Measurements from ENCODE around the gene TRPM3.

Gene TRPM3

GRCh38 chr9:70576116-70576515, 545.3 kb downstream of the TRPM3 start:
- no peak for TF ChIP-seq CTCF (conservative IDR thresholded peaks at IDR 0.05; ENCODE audit: low read depth, low read length)
- H3K27me3 ChIP-seq (ENCODE audit: insufficient read depth, low read depth): no peaks in the 10 kb centered on the region

GRCh38 chr9:70574151-70574837, 547.1 kb downstream of the TRPM3 start:
- Histone ChIP-seq H3K4me2 (no peak overlapping the region), H2AFZ (ENCODE audit: low read depth) (no peak overlapping the region), H4K20me1 (ENCODE audit: insufficient read depth) (no peaks in the 10 kb centered on the region), H3K79me2 (ENCODE audit: insufficient read depth, low read depth) (no peaks in the 10 kb centered on the region), H3K27me3 (ENCODE audit: insufficient read depth, low read depth) (no peaks in the 10 kb centered on the region), H3K4me3 (IDR thresholded peaks at IDR 0.05; ENCODE audit: insufficient read depth, low read depth, low read length) (no peak overlapping the region), H3K4me1 (ENCODE audit: low read depth, poor library complexity, severe bottlenecking) (no peaks in the 10 kb centered on the region), H3K27ac (no peak overlapping the region), H3K9ac (no peak overlapping the region), H3K36me3 (ENCODE audit: insufficient read depth) (no peaks in the 10 kb centered on the region)
- no peak for TF ChIP-seq CTCF (conservative IDR thresholded peaks at IDR 0.05; ENCODE audit: low read depth, low read length)

More at GRCh38 chr9:70576116-70576515, 545.3 kb downstream of the TRPM3 start:
- no peak overlapping the region for H3K27ac ChIP-seq
- H2AFZ ChIP-seq (ENCODE audit: low read depth): no peak overlapping the region
- no peaks in the 10 kb centered on the region for H3K4me1 ChIP-seq (ENCODE audit: low read depth, poor library complexity, severe bottlenecking)
- no peak overlapping the region for H3K9ac ChIP-seq
- no peak overlapping the region for H3K4me2 ChIP-seq
- no peaks in the 10 kb centered on the region for H3K36me3 ChIP-seq (ENCODE audit: insufficient read depth)
- H3K79me2 ChIP-seq (ENCODE audit: insufficient read depth, low read depth): no peaks in the 10 kb centered on the region
- no peaks in the 10 kb centered on the region for H4K20me1 ChIP-seq (ENCODE audit: insufficient read depth)
- no peak overlapping the region for H3K4me3 ChIP-seq (IDR thresholded peaks at IDR 0.05; ENCODE audit: insufficient read depth, low read depth, low read length)

GRCh38 chr9:70573308-70573707, 548.1 kb downstream of the TRPM3 start:
- Histone ChIP-seq H3K79me2 (ENCODE audit: insufficient read depth, low read depth) (no peaks in the 10 kb centered on the region), H3K4me2 (no peak overlapping the region), H3K4me3 (IDR thresholded peaks at IDR 0.05; ENCODE audit: insufficient read depth, low read depth, low read length) (no peak overlapping the region), H3K9ac (no peak overlapping the region), H4K20me1 (ENCODE audit: insufficient read depth) (no peaks in the 10 kb centered on the region), H2AFZ (ENCODE audit: low read depth) (no peak overlapping the region), H3K36me3 (ENCODE audit: insufficient read depth) (no peaks in the 10 kb centered on the region), H3K4me1 (ENCODE audit: low read depth, poor library complexity, severe bottlenecking) (no peaks in the 10 kb centered on the region), H3K27me3 (ENCODE audit: insufficient read depth, low read depth) (no peaks in the 10 kb centered on the region), H3K27ac (no peak overlapping the region)
- TF ChIP-seq CTCF (conservative IDR thresholded peaks at IDR 0.05; ENCODE audit: low read depth, low read length): no peak

GRCh38 chr9:70571258-70571657, 550.2 kb downstream of the TRPM3 start:
- Histone ChIP-seq H3K9ac (no peak overlapping the region), H3K36me3 (ENCODE audit: insufficient read depth) (no peaks in the 10 kb centered on the region), H3K79me2 (ENCODE audit: insufficient read depth, low read depth) (no peaks in the 10 kb centered on the region), H3K27me3 (ENCODE audit: insufficient read depth, low read depth) (no peaks in the 10 kb centered on the region), H3K4me3 (IDR thresholded peaks at IDR 0.05; ENCODE audit: insufficient read depth, low read depth, low read length) (no peak overlapping the region), H4K20me1 (ENCODE audit: insufficient read depth) (no peaks in the 10 kb centered on the region), H3K4me2 (no peak overlapping the region), H3K4me1 (ENCODE audit: low read depth, poor library complexity, severe bottlenecking) (no peaks in the 10 kb centered on the region), H3K27ac (no peak overlapping the region), H2AFZ (ENCODE audit: low read depth) (no peak overlapping the region)
- no peak for TF ChIP-seq CTCF (conservative IDR thresholded peaks at IDR 0.05; ENCODE audit: low read depth, low read length)

All from KMS-11 (cell line).